PFSK-1 (cell line): ENCODE data around the gene KIF5A.

ENCODE experiments used
- FOXP2 ChIP-seq: optimal IDR thresholded peaks from 2 replicates; pipeline ENCODE3; 2011; ENCODE audit warnings: borderline replicate concordance, control low read depth, inconsistent platforms; ENCODE audit not compliant: insufficient read depth; ENCODE audit errors: extremely low read length, extremely low read depth
- POLR2AphosphoS5 ChIP-seq: IDR thresholded peaks from 2 replicates; pipeline ENCODE4 v1.6.1; 2012; ENCODE audit warnings: low read depth, mild to moderate bottlenecking, control low read depth, low read length, moderate library complexity
- SIN3A ChIP-seq: IDR thresholded peaks from 2 replicates; pipeline ENCODE4 v1.6.1; 2012; ENCODE audit warnings: mild to moderate bottlenecking, low read length, moderate library complexity, borderline replicate concordance; ENCODE audit not compliant: insufficient read depth
- TAF1 ChIP-seq: IDR thresholded peaks from 2 replicates; pipeline ENCODE4 v1.6.1; 2012; ENCODE audit warnings: low read length, control low read depth, borderline replicate concordance; ENCODE audit not compliant: insufficient read depth
- TF ChIP-seq, protein P1 (sequence below), 2 experiments: IDR thresholded peaks; 2 replicates each; pipeline versions ENCODE4 v1.6.1 to v1.8.0; 2011 to 2012; ENCODE audit warnings: low read depth in 2 of 2, low read length in 2 of 2, control low read depth in 1 of 2, inconsistent platforms in 1 of 2, mild to moderate bottlenecking in 1 of 2, moderate library complexity in 1 of 2; ENCODE audit not compliant: insufficient read depth in 1 of 2

The KIF5A gene

DNA sequence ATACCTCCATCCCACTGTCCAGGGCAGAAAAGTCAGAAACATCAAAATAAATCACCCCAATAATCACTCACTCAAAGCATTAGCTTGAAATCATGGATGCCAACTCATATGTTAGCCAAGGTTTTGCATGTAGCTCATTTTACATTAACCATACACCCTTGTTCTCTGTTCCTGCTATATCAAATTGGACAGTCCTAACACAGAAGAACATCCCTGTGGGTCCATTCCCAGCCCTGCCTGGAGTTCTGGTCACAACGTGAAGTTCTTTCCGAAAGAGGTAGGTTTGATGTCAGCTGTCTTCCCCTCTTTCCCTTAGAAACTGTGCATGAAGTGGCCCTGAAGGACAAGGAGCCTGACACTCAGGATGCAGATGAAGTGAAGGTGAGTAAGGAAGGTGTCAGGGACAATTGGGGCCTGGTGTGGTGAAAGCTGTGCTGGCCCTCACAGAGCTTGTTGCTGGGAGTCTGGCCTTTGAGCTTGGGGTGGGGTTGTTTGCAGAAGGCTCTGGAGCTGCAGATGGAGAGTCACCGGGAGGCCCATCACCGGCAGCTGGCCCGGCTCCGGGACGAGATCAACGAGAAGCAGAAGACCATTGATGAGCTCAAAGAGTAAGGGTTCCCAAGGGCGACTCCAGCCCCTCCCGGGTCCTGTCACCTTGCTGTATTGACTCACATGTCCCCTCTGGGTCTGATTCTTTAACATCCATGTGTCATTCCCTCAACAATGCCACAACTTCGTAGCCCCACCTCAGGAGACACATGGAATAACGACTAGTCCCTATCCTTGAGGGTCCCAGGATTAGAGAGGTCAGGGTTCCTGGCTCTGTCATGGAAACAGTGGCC is 26.1 kb downstream of the KIF5A start:
- TF ChIP-seq, protein P1, sequence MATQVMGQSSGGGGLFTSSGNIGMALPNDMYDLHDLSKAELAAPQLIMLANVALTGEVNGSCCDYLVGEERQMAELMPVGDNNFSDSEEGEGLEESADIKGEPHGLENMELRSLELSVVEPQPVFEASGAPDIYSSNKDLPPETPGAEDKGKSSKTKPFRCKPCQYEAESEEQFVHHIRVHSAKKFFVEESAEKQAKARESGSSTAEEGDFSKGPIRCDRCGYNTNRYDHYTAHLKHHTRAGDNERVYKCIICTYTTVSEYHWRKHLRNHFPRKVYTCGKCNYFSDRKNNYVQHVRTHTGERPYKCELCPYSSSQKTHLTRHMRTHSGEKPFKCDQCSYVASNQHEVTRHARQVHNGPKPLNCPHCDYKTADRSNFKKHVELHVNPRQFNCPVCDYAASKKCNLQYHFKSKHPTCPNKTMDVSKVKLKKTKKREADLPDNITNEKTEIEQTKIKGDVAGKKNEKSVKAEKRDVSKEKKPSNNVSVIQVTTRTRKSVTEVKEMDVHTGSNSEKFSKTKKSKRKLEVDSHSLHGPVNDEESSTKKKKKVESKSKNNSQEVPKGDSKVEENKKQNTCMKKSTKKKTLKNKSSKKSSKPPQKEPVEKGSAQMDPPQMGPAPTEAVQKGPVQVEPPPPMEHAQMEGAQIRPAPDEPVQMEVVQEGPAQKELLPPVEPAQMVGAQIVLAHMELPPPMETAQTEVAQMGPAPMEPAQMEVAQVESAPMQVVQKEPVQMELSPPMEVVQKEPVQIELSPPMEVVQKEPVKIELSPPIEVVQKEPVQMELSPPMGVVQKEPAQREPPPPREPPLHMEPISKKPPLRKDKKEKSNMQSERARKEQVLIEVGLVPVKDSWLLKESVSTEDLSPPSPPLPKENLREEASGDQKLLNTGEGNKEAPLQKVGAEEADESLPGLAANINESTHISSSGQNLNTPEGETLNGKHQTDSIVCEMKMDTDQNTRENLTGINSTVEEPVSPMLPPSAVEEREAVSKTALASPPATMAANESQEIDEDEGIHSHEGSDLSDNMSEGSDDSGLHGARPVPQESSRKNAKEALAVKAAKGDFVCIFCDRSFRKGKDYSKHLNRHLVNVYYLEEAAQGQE (IDR thresholded peaks at IDR 0.05; ENCODE audit: insufficient read depth in 1 of 2, low read depth in 2 of 2, low read length in 2 of 2), result no peak
- TF ChIP-seq SIN3A, result no peak
- TF ChIP-seq FOXP2, result no peak
- TF ChIP-seq POLR2AphosphoS5, result no peak
- TF ChIP-seq TAF1, result no peak

DNA sequence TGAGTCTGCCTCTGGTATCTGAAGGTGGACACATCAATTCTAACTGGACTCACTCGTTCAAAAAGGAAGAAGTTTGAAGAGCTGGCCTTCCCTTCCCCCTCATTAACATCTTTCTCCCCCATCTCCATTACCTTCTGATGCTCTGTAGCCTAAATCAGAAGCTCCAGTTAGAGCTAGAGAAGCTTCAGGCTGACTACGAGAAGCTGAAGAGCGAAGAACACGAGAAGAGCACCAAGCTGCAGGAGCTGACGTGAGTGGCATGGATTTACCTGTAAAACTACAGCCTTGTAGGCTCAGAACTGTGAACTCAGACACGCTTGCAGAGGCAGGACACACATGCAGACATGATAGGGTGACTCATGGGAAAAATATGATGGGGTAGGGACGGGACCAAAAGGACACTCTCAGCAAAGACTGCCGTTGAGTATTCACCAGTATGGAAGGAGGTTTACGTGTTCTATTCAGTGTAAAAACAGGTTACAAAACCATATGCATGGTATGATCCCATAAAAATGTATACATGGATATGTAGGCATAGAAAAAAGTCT is 26.8 kb downstream of the KIF5A start:
- TF ChIP-seq FOXP2, result no peak
- TF ChIP-seq, protein P1 (IDR thresholded peaks at IDR 0.05; ENCODE audit: insufficient read depth in 1 of 2, low read depth in 2 of 2, low read length in 2 of 2), result no peak
- TF ChIP-seq SIN3A, result no peak
- TF ChIP-seq TAF1, result no peak
- no peak for TF ChIP-seq POLR2AphosphoS5

DNA sequence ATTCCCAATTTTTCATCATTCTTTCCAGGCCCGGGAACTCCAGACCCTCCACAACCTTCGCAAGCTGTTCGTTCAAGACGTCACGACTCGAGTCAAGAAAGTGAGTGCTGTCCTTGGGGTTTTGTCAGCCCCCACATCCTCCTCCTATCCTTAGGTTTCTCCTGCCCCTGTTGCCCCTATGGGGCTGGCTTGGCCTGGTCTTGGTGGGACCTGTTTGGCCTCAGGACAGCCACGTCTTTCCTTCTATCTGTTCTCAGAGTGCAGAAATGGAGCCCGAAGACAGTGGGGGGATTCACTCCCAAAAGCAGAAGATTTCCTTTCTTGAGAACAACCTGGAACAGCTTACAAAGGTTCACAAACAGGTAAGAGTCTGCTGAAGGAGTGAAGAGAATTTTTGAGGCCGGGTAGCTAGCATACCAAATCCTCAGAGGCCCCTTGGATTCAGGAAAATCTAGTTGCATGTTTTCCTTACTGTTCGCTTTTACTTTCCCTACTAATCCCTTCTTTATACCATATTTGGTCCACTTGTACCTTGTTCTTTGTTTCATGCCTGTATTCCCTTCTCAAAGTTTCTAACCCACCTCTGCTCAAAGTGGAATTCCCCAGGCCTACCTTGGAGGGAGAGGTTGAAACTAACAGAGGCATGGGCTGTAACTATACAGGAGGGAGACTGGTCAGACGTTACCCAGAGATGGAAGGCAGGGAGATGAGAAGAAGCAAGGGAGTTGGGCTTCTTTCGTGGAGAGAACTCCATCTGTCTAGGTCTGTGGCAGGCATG is 28.3 kb downstream of the KIF5A start:
- TF ChIP-seq POLR2AphosphoS5 (no peak), FOXP2 (no peak), TAF1 (no peak), SIN3A (no peak)
- TF ChIP-seq, protein P1 (IDR thresholded peaks at IDR 0.05; ENCODE audit: insufficient read depth in 1 of 2, low read depth in 2 of 2, low read length in 2 of 2), result no peak

DNA sequence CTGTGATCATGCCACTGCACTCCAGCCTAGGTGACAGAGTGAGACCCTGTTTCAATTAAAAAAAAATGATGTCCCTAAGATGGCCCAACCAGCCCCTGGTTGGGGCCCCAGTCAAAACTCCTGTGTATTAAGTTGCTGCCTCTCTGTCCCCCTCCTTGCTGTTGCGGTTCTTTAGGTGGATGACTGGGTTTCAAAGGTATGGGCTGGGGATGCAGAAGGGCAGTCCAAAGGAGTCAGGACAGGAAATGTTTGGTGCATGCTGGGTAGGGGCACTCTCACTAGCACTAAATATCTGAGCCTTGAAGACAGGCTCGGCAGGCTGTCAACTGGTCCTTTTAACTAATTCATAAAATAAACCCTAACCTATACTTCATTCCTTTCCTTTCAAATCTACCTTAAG is 29.2 kb downstream of the KIF5A start:
- TF ChIP-seq TAF1, result no peak
- TF ChIP-seq FOXP2, result no peak
- TF ChIP-seq, protein P1 (IDR thresholded peaks at IDR 0.05; ENCODE audit: insufficient read depth in 1 of 2, low read depth in 2 of 2, low read length in 2 of 2), result no peak
- no peak for TF ChIP-seq POLR2AphosphoS5
